UCSD-AML1 (cell line): ENCODE measurements around the gene RNF6.
"Not testable (repeated sequence)": the region's sequence is repeated elsewhere in the genome, so short reads cannot be mapped to it uniquely, and the experiment has no call there.

Experiments
- DNase-seq: peaks from one replicate; lab custom pipeline; 2025; ENCODE audit not compliant: unreplicated experiment; lab: John Stamatoyannopoulos, UW

The RNF6 gene

DNA sequence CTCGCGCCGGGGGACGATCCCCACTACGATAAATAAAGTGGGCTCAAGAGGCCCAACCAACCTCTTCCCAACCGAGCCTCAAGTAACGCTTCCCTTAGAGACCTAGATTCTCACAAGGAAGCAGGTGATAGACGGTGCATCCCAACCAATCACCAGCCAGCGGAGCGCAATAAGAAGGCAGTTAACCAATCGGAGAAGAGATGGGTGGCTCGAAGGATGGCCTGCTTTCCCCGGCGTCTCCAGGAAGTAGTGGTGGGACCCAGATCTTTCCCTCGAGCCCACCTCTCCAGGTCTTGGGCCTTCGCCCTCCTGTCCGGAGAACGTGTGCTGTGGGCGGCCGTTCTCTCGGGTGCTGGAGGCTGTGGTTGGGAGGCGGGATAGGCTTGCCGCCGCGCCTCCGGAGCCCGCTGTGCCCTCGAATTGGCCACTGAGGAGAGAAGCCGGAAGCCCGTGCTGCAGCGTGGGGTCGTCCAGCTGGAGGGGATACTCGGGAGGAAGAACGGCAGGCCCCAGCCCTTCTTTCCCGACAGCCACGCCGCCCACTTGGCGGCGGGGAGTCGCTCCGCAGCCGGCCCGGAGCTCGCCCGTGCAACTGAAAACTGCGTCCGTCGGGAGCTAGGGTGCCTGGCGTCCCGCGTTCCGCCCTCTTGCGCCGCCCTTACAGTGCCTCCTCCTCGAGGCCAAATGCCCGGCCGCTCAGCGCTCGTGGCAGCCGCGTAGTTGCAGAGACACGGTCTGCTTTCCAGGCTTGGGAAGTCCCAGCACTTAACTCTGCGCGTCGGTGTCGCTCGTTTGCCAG lies at the start of gene RNF6:
RNF6 (minus strand) TSS at position 594 of the 799 bp plus-strand sequence. CDS start 2,665 bp downstream, outside the sequence.
- DNase-seq = peak; percentile 89

GRCh38 chr13:26270707-26271106 lies 48.6 kb upstream of the RNF6 start:
- no peak for DNase-seq

- DNase-seq = no peak
These were observed 44.2 kb upstream of the RNF6 start for GRCh38 chr13:26266311-26266710.

DNA sequence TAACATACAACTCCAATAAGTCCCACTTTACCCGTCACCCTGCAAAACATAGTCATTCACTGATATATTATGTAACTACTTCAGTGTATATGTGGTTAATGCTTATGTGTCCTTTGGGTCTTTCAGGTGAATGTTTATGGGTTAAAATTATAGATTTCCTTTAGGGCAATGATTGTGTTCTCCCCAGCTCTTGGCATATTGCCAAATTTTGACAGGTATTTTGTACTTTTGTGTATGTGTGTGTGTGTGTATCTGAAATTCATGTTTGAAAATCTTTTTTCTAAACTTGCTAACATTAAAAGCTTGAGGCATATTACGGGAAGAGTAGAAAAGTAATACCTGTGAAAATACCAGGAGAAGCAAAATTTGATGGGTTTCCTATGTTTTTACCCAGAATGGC lies 40.0 kb upstream of the RNF6 start:
- DNase-seq = no peak

GRCh38 chr13:26259634-26260033 lies 37.5 kb upstream of the RNF6 start:
- DNase-seq = no peak

- no peak for DNase-seq
These were observed 34.9 kb upstream of the RNF6 start for GRCh38 chr13:26257049-26257448.

GRCh38 chr13:26255691-26256277 lies 33.7 kb upstream of the RNF6 start:
- DNase-seq = no peak

DNA sequence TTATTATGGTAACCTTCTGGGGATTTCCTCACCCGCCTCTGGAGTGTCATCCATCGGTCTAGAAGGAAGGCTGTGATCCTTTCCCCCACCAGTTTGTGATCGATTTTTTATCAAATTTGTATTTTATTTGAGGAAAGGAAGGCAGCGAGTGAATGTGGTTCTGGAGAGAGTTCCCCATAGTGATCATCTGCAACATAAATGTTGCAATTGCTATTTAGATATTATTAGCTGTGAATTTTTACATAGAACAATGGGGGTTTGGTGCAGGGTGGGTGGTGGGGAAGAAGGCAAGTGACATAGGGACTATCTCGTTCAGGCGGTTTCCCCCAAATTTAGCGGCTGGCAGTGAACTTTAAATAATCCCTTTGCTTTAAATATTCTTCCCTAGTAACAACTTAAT lies 33.0 kb upstream of the RNF6 start:
- no peak for DNase-seq

DNA sequence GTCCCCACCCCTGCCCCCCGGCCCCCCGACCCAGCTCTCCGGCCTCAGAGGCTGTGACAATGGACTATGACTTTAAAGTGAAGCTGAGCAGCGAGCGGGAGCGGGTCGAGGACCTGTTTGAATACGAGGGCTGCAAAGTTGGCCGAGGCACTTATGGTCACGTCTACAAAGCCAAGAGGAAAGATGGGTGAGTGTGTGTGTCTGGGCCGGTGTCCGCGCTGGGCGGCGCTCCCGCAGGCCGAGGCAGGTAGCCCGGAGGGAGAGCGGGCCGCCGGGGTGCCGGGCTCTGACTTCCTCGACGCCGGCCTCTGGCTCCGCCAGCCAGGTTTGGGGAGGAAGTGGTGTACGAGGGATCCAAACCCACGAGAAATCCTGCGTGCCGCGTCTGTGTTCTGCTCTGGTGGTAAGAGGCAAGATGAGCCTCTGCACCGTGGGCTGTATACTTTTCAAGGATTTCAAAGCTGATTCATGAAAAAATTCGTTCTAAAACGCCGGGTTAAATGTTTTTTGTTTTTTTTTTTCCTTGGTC lies 32.5 kb upstream of the RNF6 start:
- DNase-seq = peak; percentile 63

DNA sequence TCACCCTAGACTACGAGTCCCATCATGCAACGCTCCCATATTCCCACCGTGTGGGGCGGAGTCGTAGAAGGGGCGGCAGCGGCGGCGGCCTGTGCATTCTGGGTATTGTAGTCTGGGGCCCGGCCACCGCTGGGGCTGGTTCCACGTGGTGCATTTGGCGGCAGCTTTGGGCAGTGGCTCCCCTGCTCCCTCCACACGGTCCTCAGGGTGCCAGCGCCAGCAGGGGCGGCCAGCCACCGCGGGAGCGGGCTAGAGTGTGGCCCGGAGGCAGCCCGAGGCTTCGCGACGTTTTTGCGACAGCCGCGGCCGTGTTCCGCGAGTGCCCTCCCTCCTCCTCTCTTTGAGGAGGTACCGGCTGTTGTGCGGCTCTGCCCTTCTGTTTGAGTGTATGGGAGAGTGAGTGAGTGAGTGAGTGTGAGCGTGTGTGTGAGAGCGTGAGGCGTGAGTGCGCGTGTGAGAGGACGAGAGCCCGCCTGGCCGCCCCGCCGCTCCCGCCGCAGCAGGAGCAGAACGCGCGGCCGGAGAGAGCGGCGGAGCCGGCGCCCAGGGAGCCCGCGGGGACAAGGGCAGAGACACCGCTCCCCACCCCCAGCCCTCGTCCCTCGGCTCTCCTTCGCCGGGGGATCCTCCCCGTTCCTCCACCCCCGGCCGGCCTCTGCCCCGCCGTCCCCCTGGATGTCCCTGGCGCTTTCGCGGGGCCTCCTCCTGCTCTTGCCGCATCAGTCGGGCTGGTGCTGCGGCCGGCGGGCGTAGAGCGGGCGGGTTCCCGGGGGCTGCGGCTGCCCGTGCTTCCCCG lies 31.9 kb upstream of the RNF6 start, which contains the start of gene CDK8:
CDK8 (plus strand) TSS at position 343 of the 796 bp plus-strand sequence. CDS start 513 bp downstream, outside the sequence.
- DNase-seq = peak; percentile 95

GRCh38 chr13:26253262-26253786 lies 31.2 kb upstream of the RNF6 start:
- no peak for DNase-seq

DNA sequence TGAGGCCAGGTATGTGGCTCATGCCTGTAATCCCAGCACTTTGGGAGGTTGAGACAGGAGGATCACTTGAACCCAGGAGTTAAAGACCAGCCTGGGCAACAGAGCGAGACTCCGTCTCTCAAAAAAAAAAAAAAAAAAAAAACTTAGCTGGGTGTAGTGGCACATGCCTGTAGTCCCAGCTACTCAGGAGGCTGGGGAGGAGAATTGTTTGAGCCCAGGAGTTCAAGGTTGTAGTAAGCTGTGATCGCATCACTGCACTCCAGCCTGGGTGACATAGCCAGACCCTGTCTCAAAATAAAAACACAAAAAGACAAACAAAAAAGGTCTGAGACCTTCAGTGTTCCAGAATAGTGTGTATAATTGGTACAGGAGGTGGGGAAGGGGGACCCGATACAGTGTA lies 29.9 kb upstream of the RNF6 start:
- DNase-seq = not testable (repeated sequence)

DNA sequence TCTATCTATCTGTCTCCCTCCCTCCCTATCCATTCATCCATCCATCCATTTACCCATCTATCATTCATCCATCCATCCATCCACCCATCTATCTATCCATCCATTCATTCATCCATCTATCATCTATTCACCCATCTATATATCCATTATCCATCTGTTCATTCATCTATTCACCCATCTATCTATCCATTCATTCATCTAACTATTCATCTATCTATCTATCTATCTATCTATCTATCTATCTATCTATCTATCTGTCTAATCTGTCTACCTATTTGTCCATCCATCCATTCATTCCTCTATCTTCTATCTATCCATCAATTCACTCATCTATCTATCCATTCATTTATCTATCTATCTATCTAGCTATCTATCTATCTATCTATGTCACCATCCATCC lies 27.4 kb upstream of the RNF6 start:
- no peak for DNase-seq

DNA sequence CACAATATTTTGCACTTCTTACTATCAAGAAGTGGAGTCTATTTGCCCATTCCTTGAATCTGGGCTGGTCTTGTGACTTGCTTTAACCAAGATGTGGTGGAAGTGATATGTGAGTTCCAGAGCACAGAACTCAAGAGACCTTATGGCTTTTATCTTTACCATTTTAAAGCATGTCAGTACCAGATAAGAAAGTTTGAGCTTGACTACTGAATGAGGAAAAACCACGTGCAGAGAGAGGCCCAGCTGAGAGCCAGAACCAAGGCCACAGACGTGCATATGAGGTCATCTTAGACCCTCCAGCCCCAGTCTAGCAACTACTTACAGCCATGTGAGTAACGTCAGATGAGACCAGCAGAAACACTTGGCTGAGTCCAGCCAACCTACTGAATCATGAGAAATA lies 25.5 kb upstream of the RNF6 start:
- no peak for DNase-seq

DNA sequence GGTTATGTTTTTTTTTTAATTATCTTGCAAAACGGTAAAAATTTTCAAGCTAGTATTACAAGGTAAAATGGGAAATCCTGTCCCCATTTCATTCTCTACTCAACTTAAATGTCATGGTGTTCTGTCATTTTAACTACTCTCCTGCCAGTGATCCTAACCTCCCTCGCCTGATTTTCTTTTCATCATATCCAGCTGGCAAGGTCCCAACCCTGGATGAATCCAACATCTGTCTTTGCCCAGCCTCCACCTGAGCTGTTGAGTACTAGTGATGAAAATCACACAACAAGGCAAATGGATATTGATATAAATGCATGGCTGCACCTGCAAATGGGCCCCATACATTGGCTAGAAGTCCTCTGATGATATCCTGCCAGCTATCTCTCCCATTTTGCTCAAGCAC lies 24.9 kb upstream of the RNF6 start:
- DNase-seq = no peak

- DNase-seq = no peak
These were observed 24.0 kb upstream of the RNF6 start for GRCh38 chr13:26246154-26246553.

GRCh38 chr13:26236296-26236695 lies 14.2 kb upstream of the RNF6 start:
- no peak for DNase-seq

- DNase-seq = no peak
These were observed 8.6 kb upstream of the RNF6 start for GRCh38 chr13:26230703-26231102.

- no peak for DNase-seq
These were observed 7.0 kb upstream of the RNF6 start for GRCh38 chr13:26229080-26229615.

DNA sequence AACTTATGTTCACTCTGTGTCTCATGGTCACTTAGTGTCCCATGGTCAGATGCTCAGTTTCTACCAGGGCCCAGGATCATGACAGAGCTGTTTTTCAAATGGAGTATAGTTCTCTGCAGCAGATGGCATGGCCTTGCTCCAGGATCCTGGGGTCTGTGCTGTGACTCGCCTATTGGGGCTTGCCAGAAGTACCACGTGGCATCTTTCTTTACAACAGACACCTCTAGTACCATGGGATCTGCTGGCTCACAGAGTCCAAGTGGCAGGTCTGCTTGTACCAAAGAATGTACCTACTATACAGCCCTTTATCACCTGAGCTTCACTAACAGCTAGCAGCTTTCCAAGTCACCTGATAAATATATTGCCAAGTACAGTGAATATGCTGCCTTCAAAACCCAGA lies 6.0 kb upstream of the RNF6 start:
- no peak for DNase-seq
